NCI-H2081 (cell line): ENCODE data around the gene GPBP1.
"Not testable (repeated sequence)": the region's sequence is repeated elsewhere in the genome, so short reads cannot be mapped to it uniquely, and the experiment has no call there.

ENCODE experiments used
- DNase-seq, 2 experiments: peaks; one replicate each; lab custom pipeline; 2025; lab: John Stamatoyannopoulos, UW

The GPBP1 gene

GRCh38 chr5:57277085-57277484 lies 103.2 kb downstream of the GPBP1 start:
- DNase-seq, result no peak

GRCh38 chr5:57280853-57281252 lies 107.0 kb downstream of the GPBP1 start:
- DNase-seq, result no peak

GRCh38 chr5:57285084-57285483 lies 111.2 kb downstream of the GPBP1 start:
- DNase-seq, result not testable (repeated sequence)

GRCh38 chr5:57291894-57292293 lies 118.0 kb downstream of the GPBP1 start:
- DNase-seq, result no peak

- no peak for DNase-seq
These were observed 118.5 kb downstream of the GPBP1 start for GRCh38 chr5:57292336-57292735.

GRCh38 chr5:57298295-57298984 lies 124.6 kb downstream of the GPBP1 start:
- DNase-seq, result peak; percentile 67 to 71

- peak; percentile 49 to 51 for DNase-seq
These were observed 125.2 kb downstream of the GPBP1 start for GRCh38 chr5:57298985-57299491.

- DNase-seq, result no peak
These were observed 126.1 kb downstream of the GPBP1 start for GRCh38 chr5:57299986-57300385.

GRCh38 chr5:57302164-57302563 lies 128.3 kb downstream of the GPBP1 start:
- DNase-seq, result peak in 1 of 2 experiments; percentile 2

- no peak for DNase-seq
These were observed 128.8 kb downstream of the GPBP1 start for GRCh38 chr5:57302643-57303042.

GRCh38 chr5:57303985-57304384 lies 130.1 kb downstream of the GPBP1 start:
- no peak for DNase-seq

- no peak for DNase-seq
These were observed 131.1 kb downstream of the GPBP1 start for GRCh38 chr5:57304931-57305330.

- DNase-seq, result no peak
These were observed 132.5 kb downstream of the GPBP1 start for GRCh38 chr5:57306359-57306758.

GRCh38 chr5:57307516-57307915 lies 133.7 kb downstream of the GPBP1 start:
- DNase-seq, result no peak

GRCh38 chr5:57309022-57309421 lies 135.2 kb downstream of the GPBP1 start:
- DNase-seq, result not testable (repeated sequence)

- no peak for DNase-seq
These were observed 137.4 kb downstream of the GPBP1 start for GRCh38 chr5:57311251-57311650.

GRCh38 chr5:57311921-57312735 lies 138.3 kb downstream of the GPBP1 start:
- no peak for DNase-seq

- DNase-seq, result no peak
These were observed 139.9 kb downstream of the GPBP1 start for GRCh38 chr5:57313716-57314115.
